WTC11 (cell line): ENCODE data around the gene PAK6. TPM values are rescaled to one million over a fixed set of nuclear protein-coding genes. Genes with fewer than 3 reads are reported as not detected.
A peak's percentile ranks its signal among the peaks of the same experiment; 100 is the strongest.

Experiments used
- AR ChIP-seq: fragments of 250-450 bp; sonication (Bioruptor Pico); IDR thresholded peaks from 2 replicates; pipeline ENCODE4 v1.9.0; 2021; ENCODE audit warnings: mild to moderate bottlenecking
- ATF1 ChIP-seq: sonication (generic); formaldehyde crosslinking; IDR thresholded peaks from 2 replicates; pipeline ENCODE4 v1.8.1; 2023; ENCODE audit warnings: mild to moderate bottlenecking, moderate library complexity, missing genetic modification reagents
- ATF3 ChIP-seq: sonication (generic); formaldehyde crosslinking; conservative IDR thresholded peaks from 2 replicates; pipeline ENCODE4 v1.8.1; 2022; ENCODE audit warnings: mild to moderate bottlenecking, missing genetic modification reagents
- E2F4 ChIP-seq: sonication (generic); formaldehyde crosslinking; IDR thresholded peaks from 2 replicates; pipeline ENCODE4 v1.8.1; 2022; ENCODE audit warnings: low read depth, mild to moderate bottlenecking, moderate library complexity, missing genetic modification reagents, borderline replicate concordance
- FOXP1 ChIP-seq: sonication (generic); formaldehyde crosslinking; IDR thresholded peaks from 2 replicates; pipeline ENCODE4 v1.8.0; 2022; ENCODE audit warnings: missing genetic modification reagents, mild to moderate bottlenecking, moderate library complexity, borderline replicate concordance
- GTF2I ChIP-seq: fragments of 250-450 bp; sonication (Bioruptor Pico); conservative IDR thresholded peaks from 2 replicates; pipeline ENCODE4 v1.4.0; 2021; ENCODE audit warnings: mild to moderate bottlenecking
- HMGXB4 ChIP-seq: sonication (generic); formaldehyde crosslinking; IDR thresholded peaks from 2 replicates; pipeline ENCODE4 v1.8.1; 2023; ENCODE audit warnings: mild to moderate bottlenecking, moderate library complexity, missing genetic modification reagents
- JAZF1 ChIP-seq: fragments of 250-450 bp; sonication (Bioruptor Pico); IDR thresholded peaks from 2 replicates; pipeline ENCODE4 v1.9.0; 2021; ENCODE audit warnings: moderate library complexity, mild to moderate bottlenecking, inconsistent platforms
- MLX ChIP-seq: sonication (generic); formaldehyde crosslinking; IDR thresholded peaks from 2 replicates; pipeline ENCODE4 v1.8.1; 2023; ENCODE audit warnings: mild to moderate bottlenecking, missing genetic modification reagents, moderate library complexity
- MYBL2 ChIP-seq: sonication (generic); formaldehyde crosslinking; IDR thresholded peaks from 2 replicates; pipeline ENCODE4 v1.8.1; 2023; ENCODE audit warnings: mild to moderate bottlenecking, moderate library complexity, missing genetic modification reagents
- NFE2L1 ChIP-seq: sonication (generic); formaldehyde crosslinking; IDR thresholded peaks from 2 replicates; pipeline ENCODE4 v1.8.1; 2023; ENCODE audit warnings: missing genetic modification reagents
- NFYB ChIP-seq: sonication (generic); formaldehyde crosslinking; conservative IDR thresholded peaks from 2 replicates; pipeline ENCODE4 v1.8.0; 2022; ENCODE audit warnings: low read depth, missing genetic modification reagents
- OVOL2 ChIP-seq: fragments of 250-450 bp; sonication (Bioruptor Pico); IDR thresholded peaks from 2 replicates; pipeline ENCODE4 v1.9.0; 2021; ENCODE audit warnings: mild to moderate bottlenecking, borderline replicate concordance
- PREB ChIP-seq: sonication (generic); formaldehyde crosslinking; IDR thresholded peaks from 2 replicates; pipeline ENCODE4 v1.8.1; 2022; ENCODE audit warnings: mild to moderate bottlenecking, missing genetic modification reagents, moderate library complexity, borderline replicate concordance
- SMAD3 ChIP-seq: sonication (generic); formaldehyde crosslinking; IDR thresholded peaks from 2 replicates; pipeline ENCODE4 v1.8.0; 2022; ENCODE audit warnings: missing genetic modification reagents, mild to moderate bottlenecking, borderline replicate concordance
- SP1 ChIP-seq: sonication (generic); formaldehyde crosslinking; conservative IDR thresholded peaks from 2 replicates; pipeline ENCODE4 v1.8.1; 2022; ENCODE audit warnings: missing genetic modification reagents
- TEAD4 ChIP-seq: sonication (generic); formaldehyde crosslinking; IDR thresholded peaks from 2 replicates; pipeline ENCODE4 v1.8.0; 2022; ENCODE audit warnings: mild to moderate bottlenecking, missing genetic modification reagents
- USF2 ChIP-seq: sonication (generic); formaldehyde crosslinking; IDR thresholded peaks from 2 replicates; pipeline ENCODE4 v1.8.1; 2023; ENCODE audit warnings: mild to moderate bottlenecking, missing genetic modification reagents, moderate library complexity
- ZNF219 ChIP-seq: sonication (generic); formaldehyde crosslinking; IDR thresholded peaks from 2 replicates; pipeline ENCODE4 v1.8.0; 2023; ENCODE audit warnings: missing genetic modification reagents, mild to moderate bottlenecking, borderline replicate concordance
- ZNF232 ChIP-seq: sonication (generic); formaldehyde crosslinking; IDR thresholded peaks from 2 replicates; pipeline ENCODE4 v1.8.0; 2022; ENCODE audit warnings: mild to moderate bottlenecking, missing genetic modification reagents
- ZNF263 ChIP-seq: sonication (generic); formaldehyde crosslinking; IDR thresholded peaks from 2 replicates; pipeline ENCODE4 v1.8.1; 2022; ENCODE audit warnings: low read depth, mild to moderate bottlenecking, moderate library complexity, missing genetic modification reagents
- ZNF317 ChIP-seq: sonication (generic); formaldehyde crosslinking; IDR thresholded peaks from 2 replicates; pipeline ENCODE4 v1.8.1; 2023; ENCODE audit warnings: low read depth, mild to moderate bottlenecking, moderate library complexity, missing genetic modification reagents, borderline replicate concordance
- ZNF423 ChIP-seq: fragments of 250-450 bp; sonication (Bioruptor Pico); IDR thresholded peaks from 2 replicates; pipeline ENCODE4 v2.1.2; 2022; ENCODE audit warnings: mild to moderate bottlenecking, moderate library complexity
- ZNF532 ChIP-seq: fragments of 250-450 bp; sonication (Bioruptor Pico); IDR thresholded peaks from 2 replicates; pipeline ENCODE4 v1.9.0; 2021; ENCODE audit warnings: mild to moderate bottlenecking, borderline replicate concordance
- ZNF671 ChIP-seq: fragments of 250-450 bp; sonication (Bioruptor Pico); IDR thresholded peaks from 2 replicates; pipeline ENCODE4 v1.8.0; 2021; ENCODE audit warnings: mild to moderate bottlenecking
- total RNA-seq: library from RNA; stranded (reverse); gene quantifications from 3 replicates; pipeline ENCODE4 v1.2.3, GENCODE V29; 2021

PAK6 gene
- total RNA-seq, 1 experiment from 2014 or later = 11.7 TPM

- TF ChIP-seq SP1 (CRISPR knock-in tag) = peak; percentile 96
- TF ChIP-seq ZNF532 = no peak
- TF ChIP-seq GTF2I (CRISPR knock-in tag) = no peak
- no peak for TF ChIP-seq SMAD3 (CRISPR knock-in tag)
- TF ChIP-seq ZNF671 (CRISPR knock-in tag) = no peak
- peak; percentile 87 for TF ChIP-seq FOXP1 (CRISPR knock-in tag)
- TF ChIP-seq AR (CRISPR knock-in tag) = no peak
- no peak for TF ChIP-seq PREB
- no peak for TF ChIP-seq ZNF219
- no peak for TF ChIP-seq OVOL2
- TF ChIP-seq JAZF1 (CRISPR knock-in tag) = no peak
- TF ChIP-seq ATF1 = no peak
- TF ChIP-seq NFYB (CRISPR knock-in tag) = no peak
- 0 out of 2 replicates have a peak, but pooled peaks have one; percentile 44 for TF ChIP-seq ATF3 (CRISPR knock-in tag)
- no peak; the same call in 1 of the 2 replicates for TF ChIP-seq ZNF317 (CRISPR knock-in tag)
- peak; percentile 65; the same call in 1 of the 2 replicates for TF ChIP-seq TEAD4
- no peak for TF ChIP-seq USF2 (CRISPR knock-in tag)
- TF ChIP-seq MLX = no peak
- no peak for TF ChIP-seq ZNF263 (CRISPR knock-in tag)
- peak; percentile 78; the same call in 1 of the 2 replicates for TF ChIP-seq MYBL2 (CRISPR knock-in tag)
- 0 out of 2 replicates have a peak, but pooled peaks have one; percentile 57 for TF ChIP-seq ZNF232 (CRISPR knock-in tag)
- TF ChIP-seq NFE2L1 (CRISPR knock-in tag) = 0 out of 2 replicates have a peak, but pooled peaks have one; percentile 52
- no peak; the same call in 1 of the 2 replicates for TF ChIP-seq HMGXB4 (CRISPR knock-in tag)
- TF ChIP-seq ZNF423 (CRISPR knock-in tag) = peak; percentile 7; the same call in 1 of the 2 replicates
- TF ChIP-seq E2F4 (CRISPR knock-in tag) = no peak
Measured at GRCh38 chr15:40323239-40323952, 84.5 kb downstream of the PAK6 start, which contains the start of gene INAFM2 (continued).
